ELF-1 (cell line): ENCODE measurements around the gene SLC22A7.

ENCODE experiments used
- DNase-seq: peaks from one replicate; pipeline ENCODE4 v3.0.0-alpha.2; 2016; ENCODE audit warnings: low read depth, low spot score

SLC22A7 gene

GRCh38 chr6:43283905-43284304 is 14.2 kb upstream of the SLC22A7 start:
- peak; percentile 73 for DNase-seq

- no peak for DNase-seq
Measured at GRCh38 chr6:43284991-43285781, 12.9 kb upstream of the SLC22A7 start.

GRCh38 chr6:43285832-43286231 is 12.2 kb upstream of the SLC22A7 start:
- DNase-seq = no peak

GRCh38 chr6:43286456-43286979 is 11.5 kb upstream of the SLC22A7 start:
- DNase-seq = no peak

GRCh38 chr6:43286980-43287716 is 10.9 kb upstream of the SLC22A7 start:
- no peak for DNase-seq

- DNase-seq = no peak
Measured at GRCh38 chr6:43287717-43288679, 10.1 kb upstream of the SLC22A7 start.

GRCh38 chr6:43290339-43290904 is 7.6 kb upstream of the SLC22A7 start:
- no peak for DNase-seq

- DNase-seq = no peak
Measured at GRCh38 chr6:43290905-43291355, 7.1 kb upstream of the SLC22A7 start.

GRCh38 chr6:43291708-43292107 is 6.4 kb upstream of the SLC22A7 start:
- no peak for DNase-seq

- no peak for DNase-seq
Measured at GRCh38 chr6:43292341-43292740, 5.7 kb upstream of the SLC22A7 start.

GRCh38 chr6:43292763-43293318 is 5.2 kb upstream of the SLC22A7 start:
- no peak for DNase-seq

GRCh38 chr6:43293698-43294097 is 4.4 kb upstream of the SLC22A7 start:
- no peak for DNase-seq

GRCh38 chr6:43294536-43294935 is 3.5 kb upstream of the SLC22A7 start:
- no peak for DNase-seq

GRCh38 chr6:43295456-43295855 is 2.6 kb upstream of the SLC22A7 start:
- no peak for DNase-seq

GRCh38 chr6:43296780-43297497 is 1.1 kb upstream of the SLC22A7 start:
- no peak for DNase-seq

GRCh38 chr6:43298565-43299337 is 691 bp downstream of the SLC22A7 start:
- DNase-seq = no peak

- no peak for DNase-seq
Measured at GRCh38 chr6:43299338-43300293, 1.6 kb downstream of the SLC22A7 start.
